ENCODE results near the gene COQ7. TPM values are rescaled to one million over a fixed set of nuclear protein-coding genes. Genes with fewer than 3 reads are reported as not detected.
A peak's percentile ranks its signal among the peaks of the same experiment; 100 is the strongest.

COQ7 gene
- total RNA-seq, 2 donors from 2014 or later, result 20.4 to 22.0 TPM

DNA sequence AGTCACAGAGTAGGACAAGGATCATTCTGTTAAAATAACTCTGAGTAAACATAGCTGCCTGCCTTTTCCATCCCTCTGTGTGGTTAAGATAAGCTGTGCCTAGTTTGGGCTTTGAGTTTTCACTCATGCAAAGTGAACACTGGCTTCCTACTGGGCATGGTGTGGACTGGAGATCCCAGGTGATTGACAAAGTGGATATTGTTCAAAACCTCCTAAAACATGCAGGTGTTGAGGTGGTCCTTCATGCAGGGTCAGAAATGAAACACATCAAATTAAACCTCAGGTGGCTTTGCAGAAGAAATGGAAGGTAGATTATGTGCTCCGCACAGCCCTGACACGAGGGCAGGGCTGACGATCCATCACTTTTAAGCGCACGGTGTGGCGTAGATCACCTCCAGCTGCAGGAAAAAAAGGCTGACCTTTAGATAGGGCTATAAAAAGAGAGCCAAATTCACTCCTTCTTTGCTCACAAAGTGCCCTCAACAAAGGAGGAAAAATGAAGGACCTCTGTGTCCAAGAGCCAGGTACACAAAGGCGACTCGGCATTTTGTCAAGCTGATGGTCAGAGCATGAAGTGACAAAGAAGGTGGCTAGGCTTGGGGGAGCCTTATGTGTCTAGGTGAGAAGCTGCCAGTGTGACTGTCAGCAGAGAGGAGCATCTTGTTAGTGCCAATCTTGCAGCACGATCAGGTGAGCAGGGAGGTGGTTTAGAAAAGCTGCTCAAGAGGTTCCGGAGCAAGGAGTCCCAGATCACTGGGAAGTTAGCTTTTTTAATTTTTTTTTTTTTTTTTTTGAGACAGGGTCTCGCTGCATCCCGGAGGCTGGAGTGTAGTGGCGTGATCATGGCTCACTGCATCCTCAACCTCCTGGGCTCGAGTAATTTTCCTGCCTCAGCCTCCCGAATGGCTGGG lies 26.5 kb downstream of the COQ7 start:
- 83 to 86% methylated on average over 11 to 15 of the region's 15 CpGs for WGBS, 2 experiments (ENCODE audit: insufficient coverage in 1 of 2, insufficient read length in 1 of 2)
- TF ChIP-seq, protein P1, sequence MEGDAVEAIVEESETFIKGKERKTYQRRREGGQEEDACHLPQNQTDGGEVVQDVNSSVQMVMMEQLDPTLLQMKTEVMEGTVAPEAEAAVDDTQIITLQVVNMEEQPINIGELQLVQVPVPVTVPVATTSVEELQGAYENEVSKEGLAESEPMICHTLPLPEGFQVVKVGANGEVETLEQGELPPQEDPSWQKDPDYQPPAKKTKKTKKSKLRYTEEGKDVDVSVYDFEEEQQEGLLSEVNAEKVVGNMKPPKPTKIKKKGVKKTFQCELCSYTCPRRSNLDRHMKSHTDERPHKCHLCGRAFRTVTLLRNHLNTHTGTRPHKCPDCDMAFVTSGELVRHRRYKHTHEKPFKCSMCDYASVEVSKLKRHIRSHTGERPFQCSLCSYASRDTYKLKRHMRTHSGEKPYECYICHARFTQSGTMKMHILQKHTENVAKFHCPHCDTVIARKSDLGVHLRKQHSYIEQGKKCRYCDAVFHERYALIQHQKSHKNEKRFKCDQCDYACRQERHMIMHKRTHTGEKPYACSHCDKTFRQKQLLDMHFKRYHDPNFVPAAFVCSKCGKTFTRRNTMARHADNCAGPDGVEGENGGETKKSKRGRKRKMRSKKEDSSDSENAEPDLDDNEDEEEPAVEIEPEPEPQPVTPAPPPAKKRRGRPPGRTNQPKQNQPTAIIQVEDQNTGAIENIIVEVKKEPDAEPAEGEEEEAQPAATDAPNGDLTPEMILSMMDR (conservative IDR thresholded peaks at IDR 0.05), result no peak

DNA sequence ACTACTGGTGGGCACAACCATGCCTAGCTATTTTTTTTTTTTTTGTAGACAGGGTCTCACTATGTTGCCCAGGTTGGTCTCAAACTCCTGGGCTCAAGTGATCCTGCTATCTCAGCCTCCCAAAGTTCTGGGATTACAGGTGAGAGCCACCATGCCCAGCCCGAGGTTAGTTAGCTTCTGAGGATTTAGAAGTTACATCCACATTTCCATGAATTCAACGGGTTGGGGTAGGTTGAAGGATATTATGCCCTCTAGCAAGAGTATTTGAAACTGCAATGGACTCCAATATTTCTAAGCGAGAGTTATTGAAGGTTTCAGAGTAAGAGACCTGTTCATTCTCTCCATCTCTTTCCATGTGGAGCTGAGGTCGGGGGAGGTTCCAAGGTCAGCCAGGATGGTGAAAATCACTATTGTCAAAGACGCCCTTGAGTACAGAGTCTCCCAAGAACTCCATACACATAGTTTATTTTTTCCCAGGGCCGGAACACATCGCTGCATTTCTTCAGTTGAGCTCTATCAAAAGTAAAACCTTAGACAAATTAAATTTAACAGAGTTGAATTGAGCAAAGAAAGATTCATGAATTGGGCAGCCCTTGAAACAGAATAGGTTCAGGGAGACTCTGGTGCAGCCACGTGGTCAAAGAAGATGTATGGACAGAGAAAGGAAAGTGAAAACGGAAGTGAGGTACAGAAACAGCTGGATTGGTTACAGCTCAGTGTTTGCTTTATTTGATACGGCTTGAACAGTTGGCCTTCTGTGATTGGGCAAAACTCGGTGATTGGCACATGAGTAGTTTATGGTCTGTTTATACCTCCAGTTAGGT lies 27.3 kb downstream of the COQ7 start:
- no peaks in the 10 kb centered on the region for H3K27me3 ChIP-seq (ENCODE audit: control insufficient read depth, insufficient read depth, low read length, poor library complexity, severe bottlenecking)
- Mint-ChIP-seq H3K27me3 (ENCODE audit: insufficient read depth) (no peaks in the 10 kb centered on the region), H3K4me1 (peaks cover 8% of the 10 kb centered on the region), H3K36me3 (ENCODE audit: low read depth) (no peaks in the 10 kb centered on the region), H3K9me3 (peaks cover 6% of the 10 kb centered on the region), H3K4me3 (no peak overlapping the region), H3K27ac (no peak overlapping the region)
- H3K36me3 ChIP-seq (ENCODE audit: control insufficient read depth, insufficient read depth, low read length), result no peaks in the 10 kb centered on the region
- 92 to 93% methylated on average over 8 to 11 of the region's 11 CpGs for WGBS, 2 experiments (ENCODE audit: insufficient coverage in 1 of 2, insufficient read length in 1 of 2)
- no peak overlapping the region for H3K9ac ChIP-seq (ENCODE audit: extremely low read depth, low read length, poor library complexity, severe bottlenecking)
- no peak overlapping the region for H3K27ac ChIP-seq (ENCODE audit: low read depth, low read length)
- H3K4me3 ChIP-seq (ENCODE audit: low read length), result no peak overlapping the region
- TF ChIP-seq, protein P1 (conservative IDR thresholded peaks at IDR 0.05), result peak; percentile 39
- peak; percentile 30 for DNase-seq
- peaks cover 7% of the 10 kb centered on the region for H3K9me3 ChIP-seq (ENCODE audit: control insufficient read depth, low read length)
- H3K4me1 ChIP-seq (ENCODE audit: control insufficient read depth, insufficient read depth, low read length), result no peaks in the 10 kb centered on the region

More for the DNA sequence above, 26.5 kb downstream of the COQ7 start:
- DNase-seq, result peak; percentile 44
- no peak overlapping the region for H3K27ac ChIP-seq (ENCODE audit: low read depth, low read length)
- Mint-ChIP-seq H3K4me1 (peaks cover 8% of the 10 kb centered on the region), H3K4me3 (no peak overlapping the region), H3K27me3 (ENCODE audit: insufficient read depth) (no peaks in the 10 kb centered on the region), H3K27ac (no peak overlapping the region), H3K36me3 (ENCODE audit: low read depth) (no peaks in the 10 kb centered on the region), H3K9me3 (peaks cover 6% of the 10 kb centered on the region)
- H3K9me3 ChIP-seq (ENCODE audit: control insufficient read depth, low read length), result peaks cover 7% of the 10 kb centered on the region
- no peaks in the 10 kb centered on the region for H3K36me3 ChIP-seq (ENCODE audit: control insufficient read depth, insufficient read depth, low read length)
- H3K4me3 ChIP-seq (ENCODE audit: low read length), result no peak overlapping the region
- H3K4me1 ChIP-seq (ENCODE audit: control insufficient read depth, insufficient read depth, low read length), result no peaks in the 10 kb centered on the region
- H3K9ac ChIP-seq (ENCODE audit: extremely low read depth, low read length, poor library complexity, severe bottlenecking), result no peak overlapping the region
- H3K27me3 ChIP-seq (ENCODE audit: control insufficient read depth, insufficient read depth, low read length, poor library complexity, severe bottlenecking), result no peaks in the 10 kb centered on the region

GRCh38 chr16:19095654-19096053 lies 28.2 kb downstream of the COQ7 start:
- no peaks in the 10 kb centered on the region for H3K27me3 Mint-ChIP-seq (ENCODE audit: insufficient read depth)
- Histone ChIP-seq H3K27me3 (ENCODE audit: control insufficient read depth, insufficient read depth, low read length, poor library complexity, severe bottlenecking) (no peaks in the 10 kb centered on the region), H3K9me3 (ENCODE audit: control insufficient read depth, low read length) (peaks cover 7% of the 10 kb centered on the region), H3K9ac (ENCODE audit: extremely low read depth, low read length, poor library complexity, severe bottlenecking) (no peak overlapping the region), H3K4me3 (ENCODE audit: low read length) (no peak overlapping the region), H3K4me1 (ENCODE audit: control insufficient read depth, insufficient read depth, low read length) (no peaks in the 10 kb centered on the region), H3K27ac (ENCODE audit: low read depth, low read length) (no peak overlapping the region), H3K36me3 (ENCODE audit: control insufficient read depth, insufficient read depth, low read length) (no peaks in the 10 kb centered on the region)
- H3K36me3 Mint-ChIP-seq (ENCODE audit: low read depth), result no peaks in the 10 kb centered on the region
- TF ChIP-seq, protein P1 (conservative IDR thresholded peaks at IDR 0.05), result no peak
- WGBS, 2 experiments (ENCODE audit: insufficient coverage in 1 of 2, insufficient read length in 1 of 2), result 84 to 88% methylated on average over 3 to 5 of the region's 5 CpGs
- no peak overlapping the region for H3K4me3 Mint-ChIP-seq
- peak; percentile 72 for DNase-seq
- no peak overlapping the region for H3K27ac Mint-ChIP-seq
- H3K9me3 Mint-ChIP-seq, result peaks cover 6% of the 10 kb centered on the region
- H3K4me1 Mint-ChIP-seq, result peaks cover 8% of the 10 kb centered on the region
